ENCODE data around the gene TMEM60.

DNA sequence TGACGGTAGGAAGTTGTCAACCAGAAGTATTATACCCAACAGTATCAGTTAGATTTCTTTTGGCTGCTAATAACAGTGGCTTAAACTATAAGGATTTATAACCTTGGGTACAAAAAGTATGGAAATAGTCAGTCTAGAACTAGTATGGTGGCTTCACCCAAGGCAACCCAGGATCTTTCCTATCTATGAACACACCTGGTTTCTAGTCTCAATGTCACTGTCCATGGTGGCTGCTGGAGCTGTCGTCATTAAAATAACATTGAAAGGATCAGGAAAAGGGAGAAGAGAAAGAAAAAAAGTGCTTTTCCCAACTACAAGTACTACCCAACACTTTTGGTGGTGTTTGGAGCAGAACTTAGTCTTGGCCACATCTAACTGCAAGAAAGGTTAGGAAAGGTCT, 28.1 kb upstream of the TMEM60 start:
- TF ChIP-seq POLR2A (IDR thresholded peaks at IDR 0.05) (no peak), EP300 (IDR thresholded peaks at IDR 0.05) (no peak)
- TF ChIP-seq, protein P1, sequence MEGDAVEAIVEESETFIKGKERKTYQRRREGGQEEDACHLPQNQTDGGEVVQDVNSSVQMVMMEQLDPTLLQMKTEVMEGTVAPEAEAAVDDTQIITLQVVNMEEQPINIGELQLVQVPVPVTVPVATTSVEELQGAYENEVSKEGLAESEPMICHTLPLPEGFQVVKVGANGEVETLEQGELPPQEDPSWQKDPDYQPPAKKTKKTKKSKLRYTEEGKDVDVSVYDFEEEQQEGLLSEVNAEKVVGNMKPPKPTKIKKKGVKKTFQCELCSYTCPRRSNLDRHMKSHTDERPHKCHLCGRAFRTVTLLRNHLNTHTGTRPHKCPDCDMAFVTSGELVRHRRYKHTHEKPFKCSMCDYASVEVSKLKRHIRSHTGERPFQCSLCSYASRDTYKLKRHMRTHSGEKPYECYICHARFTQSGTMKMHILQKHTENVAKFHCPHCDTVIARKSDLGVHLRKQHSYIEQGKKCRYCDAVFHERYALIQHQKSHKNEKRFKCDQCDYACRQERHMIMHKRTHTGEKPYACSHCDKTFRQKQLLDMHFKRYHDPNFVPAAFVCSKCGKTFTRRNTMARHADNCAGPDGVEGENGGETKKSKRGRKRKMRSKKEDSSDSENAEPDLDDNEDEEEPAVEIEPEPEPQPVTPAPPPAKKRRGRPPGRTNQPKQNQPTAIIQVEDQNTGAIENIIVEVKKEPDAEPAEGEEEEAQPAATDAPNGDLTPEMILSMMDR (IDR thresholded peaks at IDR 0.05), result no peak

Measured in tibial nerve (tissue), 4 donors.